GM21576 (cell line): ENCODE data around the gene BDP1.
"Not testable (repeated sequence)": the region's sequence is repeated elsewhere in the genome, so short reads cannot be mapped to it uniquely, and the experiment has no call there.

ENCODE experiments used
- ATAC-seq: cut with Tn5 transposase; IDR thresholded peaks from one replicate; pipeline ENCODE4 v1.9.1; 2021; ENCODE audit warnings: mild to moderate bottlenecking, moderate library complexity; ENCODE audit not compliant: unreplicated experiment

Gene BDP1

GRCh38 chr5:71609916-71610315 lies 154.5 kb downstream of the BDP1 start:
- ATAC-seq: not testable (repeated sequence)

- no peak for ATAC-seq
Observed at GRCh38 chr5:71615809-71616208, 160.4 kb downstream of the BDP1 start.
